HepG2 (cell line): Measurements from ENCODE around the gene ZPR1. TPM values are rescaled to one million over a fixed set of nuclear protein-coding genes. Genes with fewer than 3 reads are reported as not detected.

ENCODE experiments used
- CCAR2 ChIP-seq: fragments of 200-400 bp; formaldehyde crosslinking; optimal IDR thresholded peaks from 2 replicates; pipeline ENCODE3; 2018; ENCODE audit warnings: low read depth, mild to moderate bottlenecking, low read length, moderate library complexity
- HNF1A ChIP-seq, 2 experiments: sonication (generic) in 1 of 2; formaldehyde crosslinking in 1 of 2; IDR thresholded peaks; 2 replicates each; pipeline versions ENCODE4 v1.4.0 to v1.6.1; 2016 to 2020; ENCODE audit warnings: borderline replicate concordance in 1 of 2, low read depth in 1 of 2, mild to moderate bottlenecking in 1 of 2, missing genetic modification reagents in 1 of 2
- KLF16 ChIP-seq, 2 experiments: sonication (generic) in 1 of 2; formaldehyde crosslinking in 1 of 2; IDR thresholded peaks; 2 replicates each; pipeline versions ENCODE4 v1.6.1 to v1.8.0; 2016 to 2023; ENCODE audit warnings: missing genetic modification reagents in 2 of 2, missing compliant biosample characterization in 1 of 2
- MAFF ChIP-seq: IDR thresholded peaks from 2 replicates; pipeline ENCODE4 v1.6.1; 2011; ENCODE audit warnings: low read depth, low read length, improper control_type of control experiment
- MAFK ChIP-seq, 2 experiments: IDR thresholded peaks in 1 of 2; conservative IDR thresholded peaks in 1 of 2; 2 replicates each; pipeline ENCODE4 v1.6.1; 2011; ENCODE audit warnings: improper control_type of control experiment in 2 of 2, low read length in 2 of 2
- MLLT10 ChIP-seq: sonication (generic); formaldehyde crosslinking; IDR thresholded peaks from 2 replicates; pipeline ENCODE4 v1.4.0; 2020; ENCODE audit warnings: missing genetic modification reagents
- MTA1 ChIP-seq: sonication (generic); formaldehyde crosslinking; IDR thresholded peaks from 2 replicates; pipeline ENCODE4 v1.4.0; 2020; ENCODE audit warnings: missing genetic modification reagents, mild to moderate bottlenecking, borderline replicate concordance
- NBN ChIP-seq: fragments of 450-650 bp; conservative IDR thresholded peaks from 2 replicates; pipeline ENCODE4 v1.6.1; 2017
- NONO ChIP-seq, 2 experiments: fragments of 450-650 bp in 1 of 2; sonication (generic) in 1 of 2; formaldehyde crosslinking in 1 of 2; IDR thresholded peaks in 1 of 2; conservative IDR thresholded peaks in 1 of 2; 2 replicates each; pipeline versions ENCODE4 v1.6.1 to v1.8.0; 2017 to 2022; ENCODE audit warnings: mild to moderate bottlenecking in 1 of 2, missing genetic modification reagents in 1 of 2, moderate library complexity in 1 of 2
- ZFP62 ChIP-seq: sonication (generic); formaldehyde crosslinking; IDR thresholded peaks from 2 replicates; pipeline ENCODE4 v1.4.0; 2020; ENCODE audit warnings: missing genetic modification reagents
- ZKSCAN5 ChIP-seq: sonication (generic); formaldehyde crosslinking; IDR thresholded peaks from 2 replicates; pipeline ENCODE4 v1.5.1; 2020; ENCODE audit warnings: mild to moderate bottlenecking, missing genetic modification reagents
- ZMYM3 ChIP-seq: sonication (generic); formaldehyde crosslinking; IDR thresholded peaks from 2 replicates; pipeline ENCODE4 v1.5.1; 2020; ENCODE audit warnings: mild to moderate bottlenecking, missing genetic modification reagents
- ZNF292 ChIP-seq: sonication (generic); formaldehyde crosslinking; IDR thresholded peaks from 2 replicates; pipeline ENCODE4 v1.8.1; 2022; ENCODE audit warnings: mild to moderate bottlenecking, low read depth, missing genetic modification reagents, borderline replicate concordance
- ZNF33A ChIP-seq: sonication (generic); formaldehyde crosslinking; IDR thresholded peaks from 2 replicates; pipeline ENCODE4 v1.5.1; 2020; ENCODE audit warnings: missing genetic modification reagents, mild to moderate bottlenecking, moderate library complexity, borderline replicate concordance
- ZNF589 ChIP-seq: sonication (generic); formaldehyde crosslinking; conservative IDR thresholded peaks from 2 replicates; pipeline ENCODE4 v1.8.0; 2022; ENCODE audit warnings: mild to moderate bottlenecking, moderate library complexity, missing genetic modification reagents
- ZZZ3 ChIP-seq: sonication (generic); formaldehyde crosslinking; IDR thresholded peaks from 2 replicates; pipeline ENCODE4 v1.4.0; 2020; ENCODE audit warnings: missing genetic modification reagents, mild to moderate bottlenecking, borderline replicate concordance
- polyA plus RNA-seq, 8 experiments: library from polyadenylated mRNA; depleted of rRNA in 3 of 8; stranded (reverse) in 7 of 8; unstranded in 1 of 8; fragments of >200 nt; fragmentation: Illumina TruSeq in 4 of 8; extraction: Trizol in 4 of 8; gene quantifications; 2 replicates each; pipeline versions ENCODE4 v1.2.1 to v1.2.3, GENCODE V29; 2011 to 2016; ENCODE audit warnings: low read depth in 4 of 8, missing spikeins in 1 of 8, mixed read lengths in 1 of 8; ENCODE audit not compliant: insufficient read depth in 1 of 8
- total RNA-seq, 5 experiments: library from RNA; depleted of rRNA; stranded (reverse); fragments of >200 nt; fragmentation: Illumina TruSeq; extraction: Trizol; gene quantifications; 2 replicates each; pipeline ENCODE4 v1.2.3, GENCODE V29; 2016; ENCODE audit warnings: low read depth in 1 of 5
- TF ChIP-seq, protein P1 (sequence below): sonication (generic); formaldehyde crosslinking; IDR thresholded peaks from 2 replicates; pipeline ENCODE4 v1.8.1; 2023; ENCODE audit warnings: mild to moderate bottlenecking, inconsistent platforms, moderate library complexity, missing genetic modification reagents, borderline replicate concordance
- TF ChIP-seq, protein P2 (sequence below): sonication (generic); formaldehyde crosslinking; IDR thresholded peaks from 2 replicates; pipeline ENCODE4 v1.8.1; 2023; ENCODE audit warnings: mild to moderate bottlenecking, moderate library complexity, missing genetic modification reagents
- TF ChIP-seq, protein P3 (sequence below): sonication (generic); formaldehyde crosslinking; IDR thresholded peaks from 2 replicates; pipeline ENCODE4 v1.4.0; 2020; ENCODE audit warnings: mild to moderate bottlenecking, missing genetic modification reagents
- TF ChIP-seq, protein P4 (sequence below): sonication (generic); formaldehyde crosslinking; IDR thresholded peaks from 2 replicates; pipeline ENCODE4 v1.5.1; 2020; ENCODE audit warnings: missing genetic modification reagents, mild to moderate bottlenecking, borderline replicate concordance

ZPR1 gene
- total and polyA plus RNA-seq, 2 of the 13 experiments (the other 11 are each of a cell fraction or from before 2014, with no cell fraction given): 40.0 to 79.3 TPM

- peak; percentile 40; the same call in 1 of the 2 replicates for TF ChIP-seq HNF1A (IDR thresholded peaks at IDR 0.05; ENCODE audit: low read depth)
- TF ChIP-seq HNF1A (CRISPR knock-in tag; IDR thresholded peaks at IDR 0.05; ENCODE audit: borderline replicate concordance): peak; percentile 86; the same call in 1 of the 2 replicates
- no peak for TF ChIP-seq NONO (IDR thresholded peaks at IDR 0.05)
- TF ChIP-seq NONO (CRISPR knock-in tag; conservative IDR thresholded peaks at IDR 0.05): peak; percentile 92
- TF ChIP-seq MLLT10 (CRISPR knock-in tag): no peak
- TF ChIP-seq, protein P1, sequence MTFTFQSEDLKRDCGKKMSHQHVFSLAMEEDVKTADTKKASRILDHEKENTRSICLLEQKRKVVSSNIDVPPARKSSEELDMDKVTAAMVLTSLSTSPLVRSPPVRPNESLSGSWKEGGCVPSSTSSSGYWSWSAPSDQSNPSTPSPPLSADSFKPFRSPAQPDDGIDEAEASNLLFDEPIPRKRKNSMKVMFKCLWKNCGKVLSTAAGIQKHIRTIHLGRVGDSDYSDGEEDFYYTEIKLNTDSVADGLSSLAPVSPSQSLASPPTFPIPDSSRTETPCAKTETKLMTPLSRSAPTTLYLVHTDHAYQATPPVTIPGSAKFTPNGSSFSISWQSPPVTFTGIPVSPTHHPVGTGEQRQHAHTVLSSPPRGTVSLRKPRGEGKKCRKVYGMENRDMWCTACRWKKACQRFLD: 0 out of 2 replicates have a peak, but pooled peaks have one; percentile 89
- TF ChIP-seq NBN: no peak
- TF ChIP-seq ZNF33A (CRISPR knock-in tag): no peak
- TF ChIP-seq, protein P2, sequence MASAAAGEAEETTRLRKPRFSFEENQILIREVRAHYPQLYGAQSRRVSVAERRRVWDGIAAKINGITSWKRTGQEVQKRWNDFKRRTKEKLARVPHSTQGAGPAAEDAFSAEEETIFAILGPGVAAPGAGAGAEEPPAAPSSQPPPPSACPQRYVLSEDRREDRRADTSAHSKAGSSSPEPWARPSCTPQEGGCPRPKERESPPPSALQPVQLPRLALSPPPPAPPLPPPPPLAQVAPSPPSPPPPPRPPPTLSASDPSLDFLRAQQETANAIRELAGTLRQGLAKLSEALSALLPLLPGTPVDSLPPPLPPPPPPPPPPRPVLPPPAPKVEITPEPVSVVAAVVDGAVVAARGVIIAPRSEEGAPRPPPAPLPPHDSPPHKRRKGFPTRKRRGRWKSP (CRISPR knock-in tag): peak; percentile 50; the same call in 1 of the 2 replicates
- TF ChIP-seq KLF16 (CRISPR knock-in tag; IDR thresholded peaks at IDR 0.05): peak in 1 of 2 experiments; percentile 84; a peak in 2 of 4 replicates
- TF ChIP-seq, protein P3, sequence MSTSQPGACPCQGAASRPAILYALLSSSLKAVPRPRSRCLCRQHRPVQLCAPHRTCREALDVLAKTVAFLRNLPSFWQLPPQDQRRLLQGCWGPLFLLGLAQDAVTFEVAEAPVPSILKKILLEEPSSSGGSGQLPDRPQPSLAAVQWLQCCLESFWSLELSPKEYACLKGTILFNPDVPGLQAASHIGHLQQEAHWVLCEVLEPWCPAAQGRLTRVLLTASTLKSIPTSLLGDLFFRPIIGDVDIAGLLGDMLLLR (CRISPR knock-in tag): no peak
- peak; percentile 90 for TF ChIP-seq ZNF292 (CRISPR knock-in tag)
- TF ChIP-seq MAFK (conservative IDR thresholded peaks at IDR 0.05 in 1 of 2, IDR thresholded peaks at IDR 0.05 in 1 of 2; ENCODE audit: low read length in 2 of 2): no peak
- peak; percentile 100 for TF ChIP-seq ZMYM3
- TF ChIP-seq ZKSCAN5 (CRISPR knock-in tag): no peak
- 0 out of 2 replicates have a peak, but pooled peaks have one; percentile 69 for TF ChIP-seq ZZZ3 (CRISPR knock-in tag)
- TF ChIP-seq ZNF589 (CRISPR knock-in tag): 0 out of 2 replicates have a peak, but pooled peaks have one; percentile 38
- TF ChIP-seq MTA1 (CRISPR knock-in tag): peak; percentile 81; the same call in 1 of the 2 replicates
- TF ChIP-seq MAFF: no peak
- no peak for TF ChIP-seq ZFP62
- no peak for TF ChIP-seq CCAR2
- TF ChIP-seq, protein P4, sequence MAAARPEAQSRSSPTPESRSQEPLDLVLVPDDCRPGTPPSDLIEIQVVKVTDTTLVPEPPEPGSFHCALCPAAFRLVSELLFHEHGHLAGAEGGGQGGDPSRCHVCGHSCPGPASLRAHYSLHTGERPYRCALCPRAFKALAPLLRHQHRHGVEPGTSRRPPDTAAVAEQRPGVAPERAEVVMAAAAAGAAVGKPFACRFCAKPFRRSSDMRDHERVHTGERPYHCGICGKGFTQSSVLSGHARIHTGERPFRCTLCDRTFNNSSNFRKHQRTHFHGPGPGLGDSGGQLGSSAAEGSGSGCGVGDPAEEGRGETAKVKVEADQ: peak; percentile 43; the same call in 1 of the 2 replicates
These were observed 39.1 kb upstream of the ZPR1 start (continued) for GRCh38 chr11:116826751-116827431.
